Hypothalamus (tissue), 51 donors: ENCODE results near the gene TKT.
A peak's percentile ranks its signal among the peaks of the same experiment; 100 is the strongest.
"Not testable (repeated sequence)": the region's sequence is repeated elsewhere in the genome, so short reads cannot be mapped to it uniquely, and the experiment has no call there.

ENCODE experiments used
- DNase-seq, 51 donors: peaks; one replicate each; lab custom pipeline; 2025; lab: John Stamatoyannopoulos, UW

The TKT gene

DNA sequence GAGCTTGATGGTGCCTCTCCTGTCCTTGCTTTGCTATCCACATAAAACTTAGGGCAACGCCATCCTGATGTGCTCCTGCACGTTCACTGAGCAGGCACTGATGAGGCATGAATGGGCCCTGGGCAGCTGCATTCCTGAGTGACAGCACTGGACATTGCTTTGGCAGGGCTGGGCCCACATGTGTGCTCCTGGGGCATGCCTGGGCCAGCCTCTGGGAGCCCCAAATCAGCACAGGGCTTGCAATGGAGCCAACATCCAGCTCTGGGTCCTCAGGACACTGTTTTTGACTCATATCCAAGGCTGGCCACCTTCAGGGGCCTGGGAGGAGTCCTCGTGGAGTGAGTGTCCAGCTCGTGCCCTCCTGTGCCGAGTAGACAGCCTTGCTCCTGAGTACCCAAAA is 5.9 kb upstream of the TKT start:
- no peak for DNase-seq

GRCh38 chr3:53260286-53260785 is 4.5 kb upstream of the TKT start:
- DNase-seq = no peak

DNA sequence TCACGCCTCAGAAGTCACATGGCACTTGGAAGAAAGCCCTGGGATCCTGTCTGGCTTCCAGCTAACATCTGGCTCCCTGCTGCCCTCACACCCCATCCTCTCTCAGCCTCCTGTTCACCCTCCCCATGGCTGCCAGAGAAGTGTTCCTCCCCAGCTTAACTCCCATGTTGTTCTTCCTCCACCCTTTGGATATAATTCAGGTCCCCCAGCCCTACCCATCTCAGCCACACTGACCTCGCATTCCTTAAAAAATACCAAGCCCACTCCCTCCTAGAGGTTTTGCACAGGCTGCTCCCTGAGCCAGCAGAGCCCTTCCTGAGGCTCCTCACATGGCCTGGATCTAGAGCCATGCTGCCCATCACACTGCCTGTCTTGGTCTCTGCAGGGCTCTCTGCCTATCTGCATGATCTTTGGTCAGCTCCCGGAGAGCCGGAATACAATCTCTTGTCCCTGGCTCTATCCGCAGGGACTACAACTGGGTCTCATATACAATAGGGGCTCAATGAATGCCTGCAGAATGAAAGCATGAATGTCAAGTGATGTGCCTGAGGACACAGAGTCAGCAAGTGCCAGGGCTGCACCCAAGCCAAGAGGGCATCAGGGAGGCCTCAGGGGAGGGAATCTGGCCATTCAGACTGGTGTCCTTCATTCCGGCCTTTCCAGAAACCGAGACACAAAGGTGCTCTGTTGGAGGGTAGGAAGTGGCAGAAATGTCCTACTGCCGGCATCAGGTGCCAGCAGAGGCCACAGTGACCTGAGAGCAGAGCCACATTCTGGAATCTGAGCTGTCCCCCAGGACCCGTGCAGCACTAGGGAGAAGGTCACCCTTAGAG is 3.8 kb upstream of the TKT start:
- DNase-seq = peak in 15 of 51 donors; percentile 15 to 72 (median 45)

DNA sequence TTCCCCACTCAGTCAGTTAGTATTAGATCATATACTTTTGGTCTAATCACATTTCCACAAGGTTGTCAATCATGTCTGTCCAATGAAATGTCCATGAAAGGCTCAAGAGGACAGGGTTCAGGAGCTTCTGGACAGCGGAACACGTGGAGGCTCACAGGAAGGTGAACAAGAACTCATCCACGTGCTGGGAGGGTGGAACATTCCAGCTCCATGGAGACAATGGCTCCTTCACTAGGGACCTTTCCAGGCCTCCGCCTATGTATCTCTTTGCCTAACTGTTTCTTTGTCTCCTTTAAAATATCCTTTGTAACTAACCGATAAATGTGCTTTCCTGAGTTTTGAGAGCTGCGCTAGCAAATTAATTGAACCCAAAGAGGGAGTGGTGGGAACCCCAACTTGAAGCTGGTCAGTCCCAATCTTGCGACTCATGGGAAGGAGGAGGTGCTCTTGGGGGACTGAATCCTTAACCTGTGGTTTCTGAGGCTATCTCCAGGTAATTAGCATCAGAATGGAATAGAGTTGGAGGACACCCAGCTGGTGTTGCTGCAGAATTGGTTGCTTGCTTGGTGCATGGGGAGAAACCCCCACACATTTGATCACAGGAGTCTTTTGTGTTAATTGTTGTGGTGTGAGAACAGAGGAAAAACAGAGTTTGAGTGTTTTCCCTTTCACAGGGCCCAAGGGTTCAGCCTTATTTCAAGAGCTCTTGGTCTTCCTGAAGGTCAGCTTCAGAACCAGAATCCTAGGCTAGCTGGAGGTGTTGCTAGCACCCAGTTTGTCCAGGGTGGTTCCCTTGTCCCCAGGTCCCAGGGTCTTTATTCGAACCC is 3.0 kb upstream of the TKT start:
- peak in 14 of 51 donors; percentile 21 to 72 (median 45) for DNase-seq

DNA sequence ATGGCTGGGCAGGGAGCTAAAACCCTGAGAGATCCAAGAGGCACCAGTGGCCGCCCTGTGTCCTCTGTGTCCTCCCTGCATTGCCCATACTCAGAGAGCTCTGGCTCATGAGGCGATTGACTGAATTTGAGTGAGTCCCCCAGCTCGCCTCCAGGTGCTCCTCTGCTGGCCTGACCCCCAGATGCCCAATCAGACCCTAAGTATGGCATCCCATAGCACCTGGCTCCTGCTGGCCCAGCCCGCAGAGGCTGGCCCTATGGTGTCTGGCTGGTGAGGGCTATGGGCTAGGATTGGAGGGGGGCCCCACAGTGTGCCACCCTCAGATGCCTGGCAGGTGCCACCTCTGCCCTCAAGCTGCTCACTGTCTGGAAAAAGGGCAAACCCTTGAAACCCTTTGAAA is 1.6 kb upstream of the TKT start:
- no peak for DNase-seq

- no peak for DNase-seq
These were observed 858 bp upstream of the TKT start for GRCh38 chr3:53256704-53257055.

GRCh38 chr3:53255423-53255774 is 423 bp downstream of the TKT start:
- peak in 19 of 51 donors; percentile 14 to 72 (median 45) for DNase-seq

DNA sequence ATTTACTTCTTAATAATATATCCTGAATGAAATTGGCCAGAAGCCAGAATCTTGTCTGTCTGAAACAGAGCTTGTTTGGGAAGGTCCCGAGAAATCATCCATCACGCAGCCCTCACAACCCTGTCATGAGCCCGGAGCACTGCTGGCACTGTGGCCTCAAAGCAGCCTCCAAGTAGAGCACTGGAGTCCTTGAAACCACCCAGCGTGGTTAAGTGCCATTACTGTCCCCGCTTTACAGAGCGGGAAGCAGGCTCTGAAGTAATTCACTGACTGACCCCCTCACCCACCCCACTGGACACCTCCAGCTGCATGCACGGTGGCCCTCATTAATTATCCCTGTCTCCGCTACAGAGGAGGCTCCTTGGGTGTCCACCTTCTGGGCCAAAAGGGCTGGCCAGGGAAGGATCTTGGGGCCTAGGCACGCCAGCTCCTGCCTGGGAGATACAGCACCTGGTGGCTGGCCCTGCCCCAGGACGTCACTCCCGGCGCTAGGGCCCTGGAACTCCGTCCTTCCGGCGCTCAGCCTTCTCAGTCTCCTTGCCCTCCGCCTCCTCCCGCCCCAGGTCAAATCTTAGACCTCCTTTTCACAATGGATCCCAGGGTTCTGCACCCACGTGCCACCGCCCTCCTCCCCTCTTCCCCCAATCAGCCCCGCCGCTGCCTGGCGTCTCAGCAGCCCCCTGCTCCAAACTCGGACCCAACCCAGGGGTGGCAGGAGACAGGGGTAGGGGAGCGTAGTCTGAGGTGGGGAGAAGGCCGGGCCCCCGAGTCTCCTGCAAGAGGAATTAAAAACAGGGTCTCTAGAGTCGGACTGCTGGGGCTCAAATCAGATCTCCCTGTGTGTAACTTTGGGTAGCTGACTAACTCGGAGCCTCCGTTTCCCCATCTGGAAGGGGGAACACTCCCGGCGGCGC is 1.1 kb downstream of the TKT start:
- peak in 33 of 51 donors; percentile 16 to 63 (median 43) for DNase-seq

DNA sequence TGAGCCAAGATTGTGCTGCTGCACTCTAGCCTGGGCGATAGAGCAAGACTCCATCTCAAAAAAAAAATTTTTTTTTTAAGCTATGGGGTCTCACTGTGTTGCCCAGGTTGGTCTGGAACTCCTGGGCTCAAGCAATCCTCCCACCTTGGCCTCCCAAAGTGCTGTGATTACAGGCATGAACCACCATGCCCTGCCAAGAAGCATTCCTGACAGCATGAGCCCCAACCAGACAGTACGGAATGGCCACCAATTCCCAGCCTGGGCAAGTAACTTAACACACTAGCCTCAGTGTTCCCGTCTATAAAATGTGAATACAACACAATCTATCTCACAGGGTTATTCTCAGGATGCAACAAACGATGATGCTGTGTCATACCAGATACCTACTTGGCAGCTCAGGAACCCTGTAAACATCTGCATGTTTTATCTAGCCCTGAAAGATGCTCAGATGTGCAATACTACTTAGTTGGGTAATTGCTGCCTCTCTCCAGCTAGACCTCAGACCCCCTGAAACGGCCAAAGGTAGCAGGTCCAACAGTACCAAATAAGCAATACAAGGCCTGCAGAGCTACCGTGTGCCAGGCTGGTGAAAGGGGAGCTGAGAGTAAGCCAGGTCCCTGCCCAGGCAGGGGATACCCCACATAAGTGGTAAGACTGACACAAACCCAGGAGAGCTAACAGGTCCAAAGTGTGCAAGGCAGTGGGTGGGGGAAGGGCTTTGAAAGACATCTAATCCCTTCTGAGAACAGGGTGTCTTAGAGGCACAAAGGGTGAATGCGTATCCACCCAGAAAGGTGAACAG is 1.9 kb downstream of the TKT start:
- DNase-seq = peak in 1 of 51 donors; percentile 52

DNA sequence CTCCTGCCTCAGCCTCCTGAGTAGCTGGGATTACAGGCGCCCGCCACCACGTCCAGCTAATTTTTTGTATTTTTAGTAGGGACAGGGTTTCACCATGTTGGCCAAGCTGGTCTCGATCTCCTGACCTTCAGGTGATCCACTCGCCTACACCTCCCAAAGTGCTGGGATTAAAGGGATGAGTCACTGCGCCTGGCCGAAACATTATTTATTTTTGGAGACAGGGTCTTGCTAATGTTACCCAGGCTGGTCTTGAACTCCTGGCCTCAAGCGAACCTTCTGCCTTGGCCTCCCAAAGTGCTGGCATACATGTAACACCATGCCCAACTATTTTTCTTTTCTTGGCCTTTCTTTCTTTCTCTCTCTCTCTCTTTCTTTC is 2.9 kb downstream of the TKT start:
- DNase-seq = not testable (repeated sequence)

DNA sequence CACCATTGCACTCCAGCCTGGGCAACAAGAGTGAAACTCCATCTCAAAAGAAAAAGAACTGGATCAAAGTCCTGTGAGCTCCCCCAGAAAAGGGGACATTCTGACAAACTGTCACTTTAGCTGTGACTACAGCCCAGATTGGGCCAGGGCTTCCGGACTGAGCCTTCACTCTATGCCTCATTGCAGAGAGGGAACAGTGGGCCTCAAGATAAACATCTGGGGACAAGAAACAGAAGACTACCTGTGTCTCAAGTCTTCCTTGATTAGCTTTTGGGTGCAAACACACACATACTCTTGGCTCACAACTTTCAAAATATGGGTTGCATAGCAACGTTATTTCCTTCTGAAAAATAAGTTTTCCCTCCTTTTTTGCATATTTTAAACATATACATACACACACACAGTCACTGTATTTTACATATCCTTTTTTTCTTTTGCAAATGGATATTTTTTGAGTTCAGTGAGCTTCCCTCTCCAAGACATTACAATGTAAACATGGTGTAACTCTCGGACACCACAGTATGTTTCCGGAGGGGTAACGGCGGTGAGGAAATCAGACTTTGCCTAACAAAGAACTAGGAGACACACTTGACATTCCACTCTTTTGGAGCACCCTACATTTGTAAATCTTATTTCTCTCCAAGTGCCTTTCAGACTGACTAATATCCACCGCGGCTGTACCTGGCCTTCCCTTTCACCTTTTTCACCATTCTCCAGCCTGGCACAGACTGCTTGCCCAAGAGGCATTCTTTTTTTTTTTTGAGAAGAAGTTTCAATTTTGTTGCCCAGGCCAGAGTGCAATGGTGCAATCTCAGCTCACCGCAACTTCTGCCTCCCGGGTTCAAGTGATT is 3.5 kb downstream of the TKT start:
- no peak for DNase-seq

DNA sequence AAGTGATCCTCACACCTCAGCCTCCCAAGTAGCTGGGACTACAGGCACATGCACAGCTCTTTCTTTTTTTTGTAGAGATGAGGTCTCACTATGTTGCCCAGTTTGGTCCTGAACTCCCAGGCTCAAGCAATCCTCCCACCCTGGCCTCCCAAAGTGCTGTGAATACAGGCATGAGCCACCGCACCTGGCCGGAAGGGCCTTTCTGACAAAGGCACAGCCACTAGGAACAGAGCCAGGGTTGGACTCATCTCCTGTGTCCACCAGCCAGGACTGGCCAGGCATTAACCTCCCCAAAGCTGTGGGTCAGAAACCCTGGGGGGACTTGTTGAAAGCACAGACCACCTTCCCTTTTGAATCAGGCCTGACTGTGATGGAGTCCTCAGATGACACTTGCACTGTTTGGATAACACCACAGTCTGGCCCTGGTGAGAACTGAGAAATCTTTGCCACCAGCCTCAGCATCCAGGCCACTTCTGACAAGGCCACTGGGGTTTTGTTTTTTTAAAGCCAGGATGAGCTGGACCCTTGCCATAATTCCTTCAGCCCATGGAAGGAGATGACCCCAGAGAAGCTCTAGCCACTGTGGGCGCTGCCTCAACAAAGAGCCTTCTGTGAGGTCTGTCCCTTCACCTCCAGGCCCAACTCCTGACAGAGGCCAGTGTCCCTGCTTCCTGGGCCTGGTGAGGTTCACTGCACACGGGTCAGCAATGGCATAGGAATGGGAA is 4.8 kb downstream of the TKT start:
- DNase-seq = no peak

- no peak for DNase-seq
These were observed 5.4 kb downstream of the TKT start for GRCh38 chr3:53250453-53250852.

DNA sequence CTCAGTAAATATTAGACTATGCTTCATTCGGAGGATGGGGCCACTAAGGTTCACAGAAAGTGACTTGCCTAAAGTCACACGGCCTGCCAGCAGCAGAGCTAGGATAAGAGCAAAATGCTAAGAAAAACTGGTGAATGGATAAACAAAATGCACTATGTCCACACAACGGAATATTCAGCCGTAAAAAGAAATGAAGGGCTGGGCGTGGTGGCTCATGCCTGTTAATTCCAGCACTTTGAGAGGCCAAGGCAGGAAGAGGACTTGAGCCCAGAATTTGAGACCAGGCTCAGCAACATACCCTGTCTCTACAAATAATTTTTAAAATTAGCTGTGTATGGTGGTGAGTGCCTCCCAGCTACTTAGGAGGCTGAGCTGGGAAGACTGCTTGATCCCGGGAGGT is 7.7 kb downstream of the TKT start:
- DNase-seq = no peak

GRCh38 chr3:53247619-53248018 is 8.2 kb downstream of the TKT start:
- DNase-seq = no peak

DNA sequence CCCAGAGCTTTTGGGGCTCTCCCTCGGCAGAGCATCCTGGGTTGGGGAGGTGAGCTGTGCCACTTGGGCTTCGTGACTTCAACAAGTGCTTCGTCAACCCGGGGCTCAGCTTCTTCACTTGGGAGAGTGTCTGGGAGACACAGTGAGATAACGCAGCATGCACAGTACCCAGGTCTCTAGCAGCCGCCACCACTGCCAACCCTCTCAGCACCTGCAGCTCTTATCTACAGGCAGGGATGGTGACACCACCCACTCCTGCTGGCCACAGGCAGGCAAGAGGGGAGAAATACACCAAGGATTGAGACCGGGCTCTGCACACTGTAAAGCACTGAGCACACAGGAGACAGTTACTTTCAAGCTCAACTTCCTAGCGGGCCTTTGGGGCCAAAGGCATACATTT is 11.6 kb downstream of the TKT start:
- no peak for DNase-seq

- DNase-seq = no peak
These were observed 12.0 kb downstream of the TKT start for GRCh38 chr3:53243785-53244184.

DNA sequence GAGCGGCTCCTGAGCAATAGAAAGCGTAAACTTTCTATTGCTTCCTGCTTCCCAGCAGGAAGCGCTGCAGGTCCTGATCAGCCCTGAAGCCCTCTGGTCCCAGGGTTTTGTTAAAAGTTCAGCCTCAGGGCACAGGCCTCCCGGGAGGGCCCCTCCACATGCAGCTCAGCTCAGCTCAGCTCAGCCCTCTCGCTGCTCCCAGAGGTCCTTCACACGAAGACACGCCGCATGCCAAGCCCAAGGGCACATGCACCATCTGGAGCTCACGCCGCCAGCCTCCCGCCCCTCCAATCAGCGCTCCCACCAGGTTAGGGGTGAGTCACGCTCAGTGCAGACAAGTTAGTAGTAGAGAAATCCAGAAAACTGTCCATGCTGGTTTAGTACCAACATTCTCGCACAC is 12.7 kb downstream of the TKT start:
- no peak for DNase-seq
